Measurements from ENCODE around the gene PAXX. TPM values are rescaled to one million over a fixed set of nuclear protein-coding genes. Genes with fewer than 3 reads are reported as not detected.

The PAXX gene
- total RNA-seq, 3 donors from 2014 or later (not counting 1 experiment from before 2014, with no cell fraction given): 161 to 188 (median 161) TPM

DNA sequence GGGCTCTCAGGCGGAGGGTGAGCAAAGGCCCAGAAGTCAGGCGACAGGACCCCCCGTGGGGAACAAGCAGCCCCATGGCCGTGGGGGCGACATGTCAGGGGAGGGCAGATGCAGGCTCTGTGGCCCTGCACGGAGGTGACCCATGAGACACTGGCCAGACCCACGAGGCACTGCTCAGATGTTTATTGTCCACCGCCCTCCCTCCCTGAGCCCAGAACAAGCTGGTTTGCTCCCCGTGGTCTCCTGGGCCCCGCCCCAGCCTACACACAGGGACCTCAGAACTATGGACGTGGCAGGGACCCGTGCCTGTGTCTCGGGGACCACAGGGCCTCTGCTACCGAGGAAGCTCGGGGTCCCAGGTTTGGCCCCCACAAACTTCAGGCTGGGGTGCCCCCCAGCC is 37.8 kb downstream of the PAXX start:
- H3K27ac ChIP-seq (ENCODE audit: low read length): peak overlapping the region; percentile 73
- intact Hi-C loops (cut with micrococcal nuclease): no loop called here
- H3K9me3 ChIP-seq (ENCODE audit: control insufficient read depth, insufficient read depth, low read length): no peaks in the 10 kb centered on the region
- no peak for ATAC-seq
- TF ChIP-seq, protein P1, sequence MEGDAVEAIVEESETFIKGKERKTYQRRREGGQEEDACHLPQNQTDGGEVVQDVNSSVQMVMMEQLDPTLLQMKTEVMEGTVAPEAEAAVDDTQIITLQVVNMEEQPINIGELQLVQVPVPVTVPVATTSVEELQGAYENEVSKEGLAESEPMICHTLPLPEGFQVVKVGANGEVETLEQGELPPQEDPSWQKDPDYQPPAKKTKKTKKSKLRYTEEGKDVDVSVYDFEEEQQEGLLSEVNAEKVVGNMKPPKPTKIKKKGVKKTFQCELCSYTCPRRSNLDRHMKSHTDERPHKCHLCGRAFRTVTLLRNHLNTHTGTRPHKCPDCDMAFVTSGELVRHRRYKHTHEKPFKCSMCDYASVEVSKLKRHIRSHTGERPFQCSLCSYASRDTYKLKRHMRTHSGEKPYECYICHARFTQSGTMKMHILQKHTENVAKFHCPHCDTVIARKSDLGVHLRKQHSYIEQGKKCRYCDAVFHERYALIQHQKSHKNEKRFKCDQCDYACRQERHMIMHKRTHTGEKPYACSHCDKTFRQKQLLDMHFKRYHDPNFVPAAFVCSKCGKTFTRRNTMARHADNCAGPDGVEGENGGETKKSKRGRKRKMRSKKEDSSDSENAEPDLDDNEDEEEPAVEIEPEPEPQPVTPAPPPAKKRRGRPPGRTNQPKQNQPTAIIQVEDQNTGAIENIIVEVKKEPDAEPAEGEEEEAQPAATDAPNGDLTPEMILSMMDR (IDR thresholded peaks at IDR 0.05): no peak
- Mint-ChIP-seq H3K4me1 (peaks cover 39 to 75% of the 10 kb centered on the region in 2 donors), H3K27ac (peak overlapping the region; percentile 88 to 91), H3K4me3 (peak overlapping the region; percentile 91), H3K9me3 (no peaks in the 10 kb centered on the region), H3K27me3 (ENCODE audit: low read depth in 2 of 2) (no peaks in the 10 kb centered on the region), H3K36me3 (no peaks in the 10 kb centered on the region)
- H3K36me3 ChIP-seq (ENCODE audit: control insufficient read depth, insufficient read depth, low read length): no peaks in the 10 kb centered on the region
- DNase-seq: peak in 1 of 2 donors; percentile 44
- H3K4me3 ChIP-seq (ENCODE audit: low read length): peak overlapping the region; percentile 68
- 15% methylated on average over 15 of the region's 15 CpGs for WGBS (ENCODE audit: insufficient coverage)
- H3K27me3 ChIP-seq (ENCODE audit: control insufficient read depth, insufficient read depth, low read length): no peaks in the 10 kb centered on the region
- peaks cover 92% of the 10 kb centered on the region for H3K4me1 ChIP-seq (ENCODE audit: control insufficient read depth, insufficient read depth, low read length)

DNA sequence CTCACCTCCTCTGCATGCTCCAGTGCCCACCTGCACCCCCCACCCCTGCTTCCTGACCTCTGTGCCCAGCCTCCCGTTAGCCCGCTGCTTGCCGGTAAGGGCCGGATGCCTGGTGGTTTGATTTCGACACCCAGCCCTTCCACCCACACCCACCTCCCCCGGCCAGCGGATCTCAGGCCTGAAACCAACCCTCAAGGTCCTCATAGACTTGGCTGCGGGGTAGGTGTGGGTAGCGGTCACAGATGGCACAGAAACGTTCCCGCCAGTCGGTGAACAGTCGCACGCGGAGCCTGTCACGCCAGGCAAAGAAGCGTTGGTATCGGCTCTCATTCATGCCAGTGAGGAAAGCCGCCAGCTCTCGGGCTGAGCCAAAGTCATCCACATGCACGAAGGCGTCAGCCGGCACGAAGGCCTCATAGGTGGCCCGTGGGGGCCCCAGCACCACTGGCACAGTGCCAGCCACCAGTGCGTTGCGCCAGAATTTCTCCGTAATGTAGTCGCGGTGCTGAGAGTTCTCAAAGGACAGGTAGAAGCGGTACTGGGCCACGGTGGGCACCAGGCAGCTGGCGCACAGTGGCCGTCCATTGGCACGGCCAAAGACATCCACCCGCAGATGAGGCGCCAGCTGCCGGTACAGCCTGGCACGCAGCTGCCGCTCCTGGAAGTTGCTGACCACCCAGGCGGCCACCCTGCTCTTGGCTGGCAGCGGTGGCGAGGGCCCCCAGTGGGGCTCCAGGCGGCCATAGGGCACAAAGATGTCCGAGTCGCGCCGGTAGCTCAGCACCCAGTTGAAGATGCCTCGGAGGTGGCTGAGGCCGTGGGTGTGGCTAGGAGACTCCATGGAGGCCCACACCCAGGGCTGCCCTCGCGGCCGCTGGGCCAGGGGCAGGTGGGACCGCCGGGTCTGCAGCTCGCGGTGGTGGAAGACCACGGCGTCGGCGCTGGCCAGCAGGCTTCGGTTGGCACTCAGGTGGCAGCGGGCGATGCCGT is 38.6 kb downstream of the PAXX start:
- TF ChIP-seq, protein P1 (IDR thresholded peaks at IDR 0.05): no peak
- peak; percentile 56 to 67 for DNase-seq
- no peaks in the 10 kb centered on the region for H3K9me3 Mint-ChIP-seq
- peak; percentile 4 to 23 (median 23) for ATAC-seq
- no peaks in the 10 kb centered on the region for H3K36me3 ChIP-seq (ENCODE audit: control insufficient read depth, insufficient read depth, low read length)
- H3K4me1 ChIP-seq (ENCODE audit: control insufficient read depth, insufficient read depth, low read length): peaks cover 92% of the 10 kb centered on the region
- H3K27ac ChIP-seq (ENCODE audit: low read length): peak overlapping the region; percentile 73
- H3K27me3 ChIP-seq (ENCODE audit: control insufficient read depth, insufficient read depth, low read length): no peaks in the 10 kb centered on the region
- 46% methylated on average over 63 of the region's 65 CpGs for WGBS (ENCODE audit: insufficient coverage)
- H3K4me3 ChIP-seq (ENCODE audit: low read length): peak overlapping the region; percentile 68
- H3K27me3 Mint-ChIP-seq (ENCODE audit: low read depth in 2 of 2): no peaks in the 10 kb centered on the region
- intact Hi-C loops (cut with micrococcal nuclease): no loop called here
- H3K27ac Mint-ChIP-seq: peak overlapping the region; percentile 88 to 91
- H3K4me3 Mint-ChIP-seq: peak overlapping the region; percentile 85
- no peaks in the 10 kb centered on the region for H3K36me3 Mint-ChIP-seq
- H3K9me3 ChIP-seq (ENCODE audit: control insufficient read depth, insufficient read depth, low read length): no peaks in the 10 kb centered on the region
- H3K4me1 Mint-ChIP-seq: peaks cover 44 to 79% of the 10 kb centered on the region in 2 donors

DNA sequence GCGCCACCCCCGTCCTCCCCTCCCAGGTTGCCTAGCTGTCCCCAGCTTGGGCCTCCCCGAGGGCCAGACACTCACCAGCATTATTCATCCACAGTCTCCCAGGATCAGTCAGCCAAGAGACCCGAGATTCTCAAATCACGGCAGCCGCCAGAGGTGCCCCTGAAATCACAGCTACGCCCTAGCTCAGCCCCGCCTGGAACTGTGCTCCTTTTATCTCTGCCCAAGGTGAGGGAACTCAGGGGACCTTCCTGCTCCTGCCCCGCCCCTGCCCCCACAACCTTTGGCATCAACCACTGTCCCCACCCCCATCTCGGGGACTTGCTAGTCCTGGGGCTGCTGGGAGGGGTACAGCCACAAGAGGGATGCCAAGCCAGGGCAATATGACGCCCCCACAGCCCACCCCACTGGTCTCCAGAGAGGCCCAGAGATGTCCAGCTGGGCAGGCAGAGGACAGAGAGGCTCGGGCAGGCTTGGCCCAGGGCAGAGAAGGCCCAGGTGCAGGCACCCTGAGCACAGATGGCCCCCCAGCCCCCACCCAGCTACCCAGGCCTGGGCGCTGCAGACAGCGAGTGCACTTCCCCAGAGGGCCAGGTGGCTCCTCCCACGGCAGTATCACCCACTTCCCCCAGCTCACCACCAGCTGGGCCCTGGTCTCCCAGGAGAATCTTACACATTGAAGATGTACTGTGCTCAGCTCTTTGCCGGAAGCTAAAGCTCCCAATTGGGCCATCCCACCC is 39.9 kb downstream of the PAXX start, which contains the start of gene FUT7:
Gene FUT7, minus strand, starts transcription at position 185 of the 737 bp plus-strand sequence. Its CDS starts 97 bp downstream, at position 88.
- H3K27me3 ChIP-seq (ENCODE audit: control insufficient read depth, insufficient read depth, low read length): no peaks in the 10 kb centered on the region
- Mint-ChIP-seq H3K4me1 (peaks cover 39 to 67% of the 10 kb centered on the region in 2 donors), H3K4me3 (peak within 1 kb of the TSS; percentile 85), H3K9me3 (no peaks in the 10 kb centered on the region), H3K27me3 (ENCODE audit: low read depth in 2 of 2) (no peaks in the 10 kb centered on the region), H3K36me3 (no peaks in the 10 kb centered on the region), H3K27ac (peak within 1 kb of the TSS; percentile 88 to 91)
- no peaks in the 10 kb centered on the region for H3K9me3 ChIP-seq (ENCODE audit: control insufficient read depth, insufficient read depth, low read length)
- no peak for ATAC-seq
- TF ChIP-seq, protein P1 (IDR thresholded peaks at IDR 0.05): no peak
- WGBS (ENCODE audit: insufficient coverage): 17% methylated on average over 16 of the region's 16 CpGs
- peak in 1 of 2 donors; percentile 63 for DNase-seq
- H3K4me3 ChIP-seq (ENCODE audit: low read length): peak within 1 kb of the TSS; percentile 68
- no peaks in the 10 kb centered on the region for H3K36me3 ChIP-seq (ENCODE audit: control insufficient read depth, insufficient read depth, low read length)
- peak within 1 kb of the TSS; percentile 73 for H3K27ac ChIP-seq (ENCODE audit: low read length)
- intact Hi-C loops (cut with micrococcal nuclease): no loop called here
- peaks cover 79% of the 10 kb centered on the region for H3K4me1 ChIP-seq (ENCODE audit: control insufficient read depth, insufficient read depth, low read length)

Measured in natural killer cell (primary cell).